Thyroid gland (tissue), 4 donors: ENCODE measurements around the gene CDV3. TPM values are rescaled to one million over a fixed set of nuclear protein-coding genes. Genes with fewer than 3 reads are reported as not detected.

Experiments used
- DNase-seq, 2 donors: peaks; one replicate each; pipeline ENCODE4 v3.0.0-alpha.2; 2019
- H3K27ac ChIP-seq, 3 donors: fragments of 200-600 bp; sonication (generic); 1 replicate in 2 of 3; 2 replicates in 1 of 3; pipeline ENCODE4 v1.5.1; 2016 to 2019; ENCODE audit warnings: mild to moderate bottlenecking in 1 of 3, moderate library complexity in 1 of 3
- H3K27me3 ChIP-seq: fragments of 200-600 bp; sonication (generic); one replicate; pipeline ENCODE4 v1.5.1; 2019
- H3K36me3 ChIP-seq, 2 donors: fragments of 200-600 bp; sonication (generic); one replicate each; pipeline ENCODE4 v1.5.1; 2016 to 2019
- H3K4me1 ChIP-seq, 2 donors: fragments of 200-600 bp; sonication (generic); one replicate each; pipeline ENCODE4 v1.5.1; 2017 to 2019
- H3K4me3 ChIP-seq, 3 donors: fragments of 200-600 bp; sonication (generic); replicated peaks in 1 of 3; 1 replicate in 2 of 3; 2 replicates in 1 of 3; pipeline ENCODE4 v1.5.1; 2016; ENCODE audit warnings: mild to moderate bottlenecking in 1 of 3
- H3K9me3 ChIP-seq: fragments of 200-600 bp; sonication (generic); one replicate; pipeline ENCODE4 v1.5.1; 2017
- CTCF ChIP-seq, 6 experiments: fragments of 200-600 bp in 3 of 6; fragments of 450-650 bp in 3 of 6; sonication (generic) in 3 of 6; IDR thresholded peaks; one replicate each; pipeline ENCODE4 v1.5.1; 2016 to 2019; ENCODE audit warnings: antibody characterized with exemption in 6 of 6, mild to moderate bottlenecking in 2 of 6, inconsistent platforms in 1 of 6, moderate library complexity in 1 of 6
- POLR2A ChIP-seq, 2 donors: fragments of 450-650 bp; IDR thresholded peaks; one replicate each; pipeline ENCODE4 v1.6.1; 2017; ENCODE audit warnings: antibody characterized with exemption in 2 of 2, mild to moderate bottlenecking in 2 of 2, moderate library complexity in 1 of 2
- WGBS, 2 donors: methylation state at CpG; one replicate each; pipeline ENCODE4 v1.1.5; 2017; 5-methylcytosine and 5-hydroxymethylcytosine counted together
- intact Hi-C: fragments of 100-400 bp; cut with DNase I; formaldehyde crosslinking; loops from one replicate; pipeline ENCODE4 v1.15.1; 2023
- total RNA-seq, 4 donors: library from RNA; depleted of rRNA; stranded (reverse); fragments of >200 nt; gene quantifications; one replicate each; pipeline ENCODE4 v1.2.3, GENCODE V29; 2016

The CDV3 gene
- total RNA-seq, 4 donors from 2014 or later, result 147 to 177 (median 166) TPM

- no peaks in the 10 kb centered on the region for H3K36me3 ChIP-seq
- no peaks in the 10 kb centered on the region for H3K27me3 ChIP-seq
- intact Hi-C loops, result no loop called here
- TF ChIP-seq POLR2A (IDR thresholded peaks at IDR 0.05), result no peak
- no peak for TF ChIP-seq CTCF (IDR thresholded peaks at IDR 0.05)
- 63 to 74% methylated on average over 8 of the region's 8 CpGs for WGBS, 2 donors
- H3K4me1 ChIP-seq, result peaks cover 17 to 45% of the 10 kb centered on the region in 2 donors
- no peak for DNase-seq
- no peaks in the 10 kb centered on the region for H3K9me3 ChIP-seq
- H3K4me3 ChIP-seq, result no peak overlapping the region
- peak overlapping the region in 1 of 3 donors; percentile 91 for H3K27ac ChIP-seq
Observed at GRCh38 chr3:133568294-133569014, 5.0 kb upstream of the CDV3 start.

- TF ChIP-seq POLR2A (IDR thresholded peaks at IDR 0.05) (peak in 1 of 2 donors; percentile 45), CTCF (IDR thresholded peaks at IDR 0.05) (no peak)
- 80 to 90% methylated on average over 5 of the region's 5 CpGs for WGBS, 2 donors
- no peaks in the 10 kb centered on the region for H3K27me3 ChIP-seq
- intact Hi-C loops, result loop anchor here (10.0 kb wide), 1 partner anchor 146 kb away; no protein-coding TSS in a partner anchor
- H3K27ac ChIP-seq, result peak overlapping the region; percentile 71 to 93 (median 91)
- DNase-seq, result peak; percentile 51 to 65
- no peaks in the 10 kb centered on the region for H3K36me3 ChIP-seq
- H3K4me3 ChIP-seq, result no peak overlapping the region
- H3K4me1 ChIP-seq, result peaks cover 22 to 45% of the 10 kb centered on the region in 2 donors
- no peaks in the 10 kb centered on the region for H3K9me3 ChIP-seq
Observed at GRCh38 chr3:133570139-133570936, 3.1 kb upstream of the CDV3 start.

DNA sequence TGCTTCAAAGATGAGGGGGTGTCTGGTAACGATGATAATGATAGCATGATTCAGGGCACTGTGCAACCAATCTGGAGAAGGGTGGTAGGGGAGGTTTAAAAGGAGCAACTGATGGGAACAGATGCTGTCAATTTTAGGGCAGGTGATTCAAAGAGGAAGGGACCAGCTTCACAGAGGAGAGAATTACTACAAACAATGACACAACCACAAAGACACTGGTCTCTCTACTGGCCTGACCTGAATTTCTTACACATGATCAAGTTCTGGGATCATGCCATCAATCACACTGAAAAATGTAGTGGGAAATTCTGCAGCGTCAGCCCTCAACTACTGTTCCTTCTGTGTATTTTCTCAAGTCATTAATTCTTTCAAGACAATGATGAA lies 2.6 kb upstream of the CDV3 start:
- Histone ChIP-seq H3K9me3 (no peaks in the 10 kb centered on the region), H3K36me3 (no peaks in the 10 kb centered on the region), H3K27ac (peak overlapping the region; percentile 71 to 93 (median 91)), H3K4me3 (no peak overlapping the region), H3K4me1 (peaks cover 28 to 45% of the 10 kb centered on the region in 2 donors), H3K27me3 (no peaks in the 10 kb centered on the region)
- 64 to 65% methylated on average over 2 of the region's 2 CpGs for WGBS, 2 donors
- intact Hi-C loops, result loop anchor here (10.0 kb wide), 1 partner anchor 146 kb away; no protein-coding TSS in a partner anchor
- TF ChIP-seq POLR2A (IDR thresholded peaks at IDR 0.05) (peak in 1 of 2 donors; percentile 37), CTCF (IDR thresholded peaks at IDR 0.05) (no peak)
- DNase-seq, result peak in 1 of 2 donors; percentile 43

DNA sequence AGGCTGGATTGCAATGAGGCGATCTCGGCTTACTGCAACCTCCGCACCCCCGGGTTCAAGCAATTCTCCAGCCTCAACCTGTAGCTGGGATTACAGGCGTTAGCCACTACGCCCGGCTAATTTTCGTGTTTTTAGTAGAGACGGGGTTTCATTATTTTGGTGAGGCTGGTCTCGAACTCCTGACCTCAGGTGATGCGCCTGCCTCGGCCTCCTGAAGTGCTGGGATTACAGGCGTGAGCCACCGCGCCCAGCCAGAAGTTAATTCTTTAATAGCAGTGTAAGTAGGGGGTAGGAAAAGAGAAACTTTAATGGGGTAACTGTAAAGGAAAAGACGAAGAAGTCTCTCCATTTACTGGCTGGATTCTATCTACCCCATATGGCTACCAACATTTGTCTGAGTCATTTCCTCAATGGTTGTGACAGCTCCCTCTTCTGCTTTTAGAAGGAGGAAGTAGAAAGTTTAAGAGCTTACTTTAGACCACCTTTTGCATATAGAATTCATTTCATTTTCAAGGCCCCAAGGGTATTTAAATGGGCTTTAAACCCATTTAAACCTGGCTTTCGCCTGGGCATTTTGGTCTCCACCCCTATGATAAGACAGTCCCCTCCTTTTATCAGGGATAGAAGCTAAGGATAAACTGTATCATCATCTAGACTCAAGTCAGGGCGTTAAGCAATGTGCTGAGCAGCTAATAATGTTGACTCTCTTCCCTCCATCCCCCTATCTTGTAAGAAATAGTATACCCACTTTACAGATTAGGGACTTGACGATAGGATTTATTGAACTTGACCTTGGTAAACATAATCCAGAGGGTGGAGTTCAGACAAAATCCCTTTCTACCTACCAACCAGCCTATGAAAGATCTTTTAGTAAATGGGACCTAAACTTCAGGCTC lies 1.1 kb upstream of the CDV3 start:
- TF ChIP-seq CTCF (IDR thresholded peaks at IDR 0.05) (no peak), POLR2A (IDR thresholded peaks at IDR 0.05) (no peak)
- H3K27me3 ChIP-seq, result no peaks in the 10 kb centered on the region
- peaks cover 39 to 53% of the 10 kb centered on the region in 2 donors for H3K4me1 ChIP-seq
- peak overlapping the region; percentile 88 to 94 (median 93) for H3K27ac ChIP-seq
- no peak for DNase-seq
- H3K36me3 ChIP-seq, result peaks cover under 1 to 3% of the 10 kb centered on the region in 2 donors
- H3K4me3 ChIP-seq, result peak overlapping the region in 1 of 3 donors; percentile 20
- no peaks in the 10 kb centered on the region for H3K9me3 ChIP-seq
- intact Hi-C loops, result loop anchor here (10.0 kb wide), 1 partner anchor 148 kb away; no protein-coding TSS in a partner anchor
- WGBS, 2 donors, result 82 to 87% methylated on average over 19 of the region's 19 CpGs
